Activated B cell treated with CpG ODN at 0.5 μM for 24 hours (primary cell): ENCODE data around the gene TCP10L. TPM values are rescaled to one million over a fixed set of nuclear protein-coding genes. Genes with fewer than 3 reads are reported as not detected.
"Not testable (repeated sequence)": the region's sequence is repeated elsewhere in the genome, so short reads cannot be mapped to it uniquely, and the experiment has no call there.

Experiments used
- ATAC-seq: fragments of 200-7000 bp; cut with Tn5 transposase; one replicate; pipeline ENCODE4 v1.10.0; 2021; ENCODE audit warnings: low read depth, mild to moderate bottlenecking, moderate library complexity
- CTCF ChIA-PET: fragments of 350-600 bp; sonication (Branson Sonifier 250); formaldehyde crosslinking; loops from one replicate; lab custom pipeline; 2021; ENCODE audit warnings: antibody characterized with exemption; lab: Charles Lee
- POLR2A ChIA-PET: fragments of 350-600 bp; sonication (Branson Sonifier 250); formaldehyde crosslinking; loops from one replicate; lab custom pipeline; 2021; ENCODE audit warnings: antibody characterized with exemption; lab: Charles Lee
- DNase-seq: peaks from one replicate; pipeline ENCODE4 v3.0.0; 2022
- H3K27ac Mint-ChIP-seq: one replicate; pipeline ENCODE4 v1.8.0; 2020; ENCODE audit warnings: mixed read lengths
- H3K27me3 Mint-ChIP-seq: one replicate; pipeline ENCODE4 v1.8.0; 2021; ENCODE audit warnings: mixed read lengths
- H3K36me3 Mint-ChIP-seq: one replicate; pipeline ENCODE4 v1.8.0; 2021; ENCODE audit warnings: low read depth, mixed read lengths
- H3K4me1 Mint-ChIP-seq: one replicate; pipeline ENCODE4 v1.8.0; 2021; ENCODE audit warnings: mixed read lengths
- H3K4me3 Mint-ChIP-seq: one replicate; pipeline ENCODE4 v1.8.0; 2020; ENCODE audit warnings: mild to moderate bottlenecking, mixed read lengths
- H3K9me3 Mint-ChIP-seq: one replicate; pipeline ENCODE4 v1.8.0; 2020; ENCODE audit warnings: mixed read lengths
- CTCF ChIP-seq: fragments of 200-600 bp; IDR thresholded peaks from one replicate; pipeline ENCODE4 v1.8.0; 2022; ENCODE audit warnings: antibody characterized with exemption, mild to moderate bottlenecking
- intact Hi-C: fragments of 100-400 bp; cut with micrococcal nuclease; formaldehyde crosslinking; loops from one replicate; pipeline ENCODE4 v1.15.1; 2024
- total RNA-seq: library from RNA; stranded (reverse); gene quantifications from 2 replicates; pipeline ENCODE4 v1.2.3, GENCODE V29; 2022

TCP10L gene
- total RNA-seq, 1 donor from 2014 or later: 0.58 TPM

DNA sequence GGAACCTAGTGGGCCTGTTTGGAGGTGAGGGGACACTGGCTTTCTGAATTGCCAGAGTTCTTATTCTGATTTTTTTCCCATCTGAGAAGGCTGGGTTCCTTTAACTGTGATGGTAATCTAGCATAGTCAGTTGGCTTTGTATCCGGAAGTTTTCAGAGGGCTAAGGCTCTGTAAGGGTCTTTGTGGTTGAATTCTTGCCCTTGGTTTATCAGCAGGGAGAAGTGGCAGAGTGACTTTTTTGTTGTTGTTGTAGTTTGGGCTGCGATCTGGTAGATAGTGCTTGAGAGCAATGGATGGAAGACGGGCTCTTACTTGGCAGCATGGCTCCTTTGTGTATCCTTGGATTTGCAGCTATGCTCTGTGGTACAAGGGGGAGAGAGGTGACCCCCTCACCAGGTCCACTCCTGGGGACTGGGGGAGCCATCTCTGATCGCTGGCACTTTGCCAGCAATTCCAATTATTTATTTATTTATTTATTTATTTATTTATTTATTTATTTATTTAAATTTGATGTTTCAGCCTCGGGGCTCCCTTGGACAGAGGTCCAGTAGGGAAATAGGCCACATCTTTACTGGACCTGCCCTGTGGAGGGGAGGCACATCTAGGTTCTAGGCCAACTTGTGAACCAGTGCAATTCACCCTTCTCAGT, 18.5 kb downstream of the TCP10L start:
- no peak for TF ChIP-seq CTCF
- POLR2A ChIA-PET: no interaction called here
- no peak for ATAC-seq
- no peak overlapping the region for H3K27ac Mint-ChIP-seq
- intact Hi-C loops: loop anchor here (10.0 kb wide), 1 partner anchor 702 kb away; no protein-coding TSS in a partner anchor
- H3K9me3 Mint-ChIP-seq: peaks cover 8% of the 10 kb centered on the region
- H3K4me1 Mint-ChIP-seq: peaks cover 5% of the 10 kb centered on the region
- CTCF ChIA-PET: no interaction called here
- H3K27me3 Mint-ChIP-seq: peaks cover 28% of the 10 kb centered on the region
- DNase-seq: no peak
- no peak overlapping the region for H3K4me3 Mint-ChIP-seq
- no peaks in the 10 kb centered on the region for H3K36me3 Mint-ChIP-seq

- no peak for TF ChIP-seq CTCF
- no peak for ATAC-seq
- peaks cover 8% of the 10 kb centered on the region for H3K9me3 Mint-ChIP-seq
- H3K4me1 Mint-ChIP-seq: peaks cover 5% of the 10 kb centered on the region
- CTCF ChIA-PET: no interaction called here
- no peak for DNase-seq
- no peak overlapping the region for H3K27ac Mint-ChIP-seq
- POLR2A ChIA-PET: no interaction called here
- H3K4me3 Mint-ChIP-seq: no peak overlapping the region
- intact Hi-C loops: loop anchor here (10.0 kb wide), 1 partner anchor 701 kb away; no protein-coding TSS in a partner anchor
- peaks cover 26% of the 10 kb centered on the region for H3K27me3 Mint-ChIP-seq
- H3K36me3 Mint-ChIP-seq: no peaks in the 10 kb centered on the region
Observed at GRCh38 chr21:32565856-32566465, 19.4 kb downstream of the TCP10L start.

DNA sequence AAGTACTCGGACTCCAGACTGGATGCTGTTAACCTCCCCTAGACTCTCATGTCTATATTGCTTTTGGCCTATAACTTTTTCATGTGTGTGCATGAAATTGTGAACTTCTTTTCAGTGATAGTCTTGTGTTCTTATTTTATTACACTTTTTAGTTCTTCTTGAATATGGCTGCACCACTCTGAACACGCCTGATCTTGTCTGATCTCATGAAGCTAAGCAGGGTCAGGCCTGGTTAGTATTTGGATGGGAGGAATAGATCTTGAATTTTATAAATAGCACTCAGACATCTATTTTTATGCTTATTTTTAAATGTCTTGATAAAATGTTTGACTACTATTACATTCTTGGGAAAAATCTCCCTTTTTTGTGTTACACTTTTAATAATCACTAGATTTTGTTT, 22.4 kb downstream of the TCP10L start:
- Mint-ChIP-seq H3K27me3 (peaks cover 18% of the 10 kb centered on the region), H3K36me3 (no peaks in the 10 kb centered on the region), H3K4me3 (no peak overlapping the region), H3K27ac (no peak overlapping the region), H3K9me3 (peaks cover 8% of the 10 kb centered on the region), H3K4me1 (no peaks in the 10 kb centered on the region)
- ChIA-PET CTCF (no interaction called here), POLR2A (no interaction called here)
- no peak for TF ChIP-seq CTCF
- intact Hi-C loops: loop anchor here (10.0 kb wide), 1 partner anchor 698 kb away; no protein-coding TSS in a partner anchor
- DNase-seq (no peak), ATAC-seq (no peak)

GRCh38 chr21:32562426-32562825, 22.9 kb downstream of the TCP10L start:
- H3K9me3 Mint-ChIP-seq: peaks cover 8% of the 10 kb centered on the region
- H3K4me3 Mint-ChIP-seq: no peak overlapping the region
- no peaks in the 10 kb centered on the region for H3K4me1 Mint-ChIP-seq
- ChIA-PET CTCF (no interaction called here), POLR2A (no interaction called here)
- intact Hi-C loops: loop anchor here (10.0 kb wide), 1 partner anchor 698 kb away; no protein-coding TSS in a partner anchor
- ATAC-seq (no peak), DNase-seq (no peak)
- H3K27me3 Mint-ChIP-seq: peaks cover 18% of the 10 kb centered on the region
- TF ChIP-seq CTCF: no peak
- no peaks in the 10 kb centered on the region for H3K36me3 Mint-ChIP-seq
- no peak overlapping the region for H3K27ac Mint-ChIP-seq

DNA sequence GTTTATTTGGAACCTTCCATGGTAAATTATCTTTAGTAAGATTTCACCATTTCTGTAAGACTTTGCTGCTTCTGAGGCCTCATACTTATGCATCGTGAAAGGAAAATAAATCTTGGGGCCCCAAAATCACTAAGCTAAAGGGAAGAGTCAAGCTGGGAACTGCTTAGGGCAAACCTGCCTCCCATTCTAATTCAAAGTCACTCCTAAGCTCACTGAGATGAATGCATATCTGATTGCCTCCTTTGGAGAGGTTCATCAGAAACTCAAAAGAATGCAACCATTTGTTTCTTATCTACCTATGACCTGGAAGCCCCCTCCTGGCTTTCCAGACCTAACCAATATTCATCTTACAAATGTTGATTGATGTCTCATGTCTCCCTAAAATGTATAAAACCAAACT, 23.8 kb downstream of the TCP10L start:
- ATAC-seq, CTCF ChIA-PET, H3K36me3 Mint-ChIP-seq, H3K27ac Mint-ChIP-seq, POLR2A ChIA-PET, H3K9me3 Mint-ChIP-seq, H3K4me1 Mint-ChIP-seq, H3K4me3 Mint-ChIP-seq, DNase-seq: not testable (repeated sequence)
- peaks cover 14% of the 10 kb centered on the region for H3K27me3 Mint-ChIP-seq
- intact Hi-C loops: loop anchor here (10.0 kb wide), 1 partner anchor 697 kb away; no protein-coding TSS in a partner anchor
